ENCODE data around the gene CD37. TPM values are rescaled to one million over a fixed set of nuclear protein-coding genes. Genes with fewer than 3 reads are reported as not detected.

CD37 gene
- not detected in 2 replicates for total RNA-seq

GRCh38 chr19:49335071-49335783 is at the start of gene CD37:
Gene CD37 (plus strand): TSS chr19:49335406. CDS start chr19:49335541, 135 bp downstream.

GRCh38 chr19:49324801-49325576 is 10.2 kb upstream of the CD37 start, which contains the start of gene SLC6A16:
Gene SLC6A16 (minus strand): TSS chr19:49325191. CDS start chr19:49311347, 13,844 bp downstream.

GRCh38 chr19:49362048-49362928 is 27.1 kb downstream of the CD37 start, which contains the start of gene TEAD2:
Gene TEAD2 (minus strand): TSS chr19:49362416. CDS start chr19:49360075, 2,341 bp downstream.

GRCh38 chr19:49363268-49364082 is 28.3 kb downstream of the CD37 start, which contains the start of gene DKKL1:
Gene DKKL1 (plus strand): TSS chr19:49363877. CDS start chr19:49363999, 122 bp downstream.

GRCh38 chr19:49387936-49388372 is 52.7 kb downstream of the CD37 start, which contains the start of gene KASH5:
Gene KASH5 (plus strand): TSS chr19:49388249. CDS start chr19:49390884, 2,635 bp downstream.

Other genes with a start within 250 kb of the CD37 start
- gene SNRNP70, start 250.0 kb upstream of the CD37 start, total RNA-seq, result 159 and 170 TPM in 2 replicates
- gene LIN7B, start 221.0 kb upstream of the CD37 start, total RNA-seq, result 7.5 and 12.6 TPM in 2 replicates
- gene C19orf73, start 216.3 kb upstream of the CD37 start, total RNA-seq, result 0.26 and 0.36 TPM in 2 replicates
- 2.6 and 2.7 TPM in 2 replicates for gene PPFIA3, start 215.9 kb upstream of the CD37 start, total RNA-seq
- 0.53 and 0.65 TPM in 2 replicates for gene HRC, start 180.0 kb upstream of the CD37 start, total RNA-seq
- 27.5 and 30.3 TPM in 2 replicates for gene TRPM4, start 177.6 kb upstream of the CD37 start, total RNA-seq
- 0.13 and 0.33 TPM in 2 replicates for gene SLC6A16, start 10.2 kb upstream of the CD37 start, total RNA-seq
- 13.2 and 16.0 TPM in 2 replicates for gene TEAD2, start 27.0 kb downstream of the CD37 start, total RNA-seq
- not detected in 2 replicates for gene DKKL1, start 28.5 kb downstream of the CD37 start, total RNA-seq
- gene KASH5, start 52.8 kb downstream of the CD37 start, total RNA-seq, result not detected in 2 replicates
- gene PTH2, start 88.0 kb downstream of the CD37 start, total RNA-seq, result not detected in 2 replicates
- gene GFY, start 90.0 kb downstream of the CD37 start, total RNA-seq, result not detected in 2 replicates
- 0.17 and 0.20 TPM in 2 replicates for gene SLC17A7, start 106.1 kb downstream of the CD37 start, total RNA-seq
- 73.1 and 91.4 TPM in 2 replicates for gene PIH1D1, start 116.4 kb downstream of the CD37 start, total RNA-seq
- gene ALDH16A1, start 117.8 kb downstream of the CD37 start, total RNA-seq, result 18.3 and 19.8 TPM in 2 replicates
- 2.3 and 3.5 TPM in 2 replicates for gene FLT3LG, start 138.8 kb downstream of the CD37 start, total RNA-seq
- 1,440 and 2,433 TPM in 2 replicates for gene RPL13A, start 152.2 kb downstream of the CD37 start, total RNA-seq
- gene RPS11, start 161.0 kb downstream of the CD37 start, total RNA-seq, result 1,074 and 1,489 TPM in 2 replicates
- 66.7 and 86.0 TPM in 2 replicates for gene FCGRT, start 177.3 kb downstream of the CD37 start, total RNA-seq
- 339 and 441 TPM in 2 replicates for gene RCN3, start 192.6 kb downstream of the CD37 start, total RNA-seq
- 30.8 and 33.4 TPM in 2 replicates for gene NOSIP, start 245.2 kb downstream of the CD37 start, total RNA-seq
- 0.65 and 0.86 TPM in 2 replicates for gene PRRG2, start 245.9 kb downstream of the CD37 start, total RNA-seq